ENCODE measurements around the gene EPHA3.

Gene EPHA3

GRCh38 chr3:89300981-89301380, 193.6 kb downstream of the EPHA3 start:
- Histone ChIP-seq H3K9me3 (ENCODE audit: control insufficient read depth, low read length) (no peaks in the 10 kb centered on the region), H3K27ac (ENCODE audit: insufficient read depth, low read length, poor library complexity, severe bottlenecking) (no peak overlapping the region), H3K4me1 (ENCODE audit: control insufficient read depth, insufficient read depth, low read length, poor library complexity, severe bottlenecking) (no peaks in the 10 kb centered on the region), H3K27me3 (replicated peaks; ENCODE audit: control insufficient read depth, insufficient read depth, low read length, poor library complexity, severe bottlenecking) (no peaks in the 10 kb centered on the region), H3K36me3 (ENCODE audit: control insufficient read depth, insufficient read depth, low read length) (no peaks in the 10 kb centered on the region), H3K4me3 (ENCODE audit: insufficient read depth, low read depth, low read length, poor library complexity, severe bottlenecking) (no peak overlapping the region)
- DNase-seq, result no peak

DNA sequence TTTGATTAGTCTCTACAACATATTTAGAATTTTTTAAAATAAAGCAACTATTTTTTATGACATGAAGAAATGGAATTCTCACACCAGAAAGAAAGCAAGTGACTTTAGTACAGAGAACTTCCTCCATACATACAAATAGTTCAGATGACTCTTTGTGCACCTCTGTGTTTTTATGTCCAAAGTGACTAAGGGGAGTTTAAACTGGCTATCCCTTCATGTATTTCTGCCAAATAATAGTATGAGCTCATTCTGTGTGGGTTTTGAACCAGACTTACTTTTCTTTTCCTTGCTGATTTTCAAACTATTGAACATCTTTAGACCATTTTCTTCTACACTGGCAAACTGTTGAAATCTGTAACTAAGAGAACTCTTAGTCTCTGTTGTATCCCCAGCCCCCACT, 196.3 kb downstream of the EPHA3 start:
- H3K4me1 ChIP-seq (ENCODE audit: control insufficient read depth, insufficient read depth, low read length, poor library complexity, severe bottlenecking), result no peaks in the 10 kb centered on the region
- H3K9me3 ChIP-seq (ENCODE audit: control insufficient read depth, low read length), result no peaks in the 10 kb centered on the region
- H3K27ac ChIP-seq (ENCODE audit: insufficient read depth, low read length, poor library complexity, severe bottlenecking), result no peak overlapping the region
- H3K27me3 ChIP-seq (replicated peaks; ENCODE audit: control insufficient read depth, insufficient read depth, low read length, poor library complexity, severe bottlenecking), result no peaks in the 10 kb centered on the region
- DNase-seq, result no peak
- no peaks in the 10 kb centered on the region for H3K36me3 ChIP-seq (ENCODE audit: control insufficient read depth, insufficient read depth, low read length)
- H3K4me3 ChIP-seq (ENCODE audit: insufficient read depth, low read depth, low read length, poor library complexity, severe bottlenecking), result no peak overlapping the region

DNA sequence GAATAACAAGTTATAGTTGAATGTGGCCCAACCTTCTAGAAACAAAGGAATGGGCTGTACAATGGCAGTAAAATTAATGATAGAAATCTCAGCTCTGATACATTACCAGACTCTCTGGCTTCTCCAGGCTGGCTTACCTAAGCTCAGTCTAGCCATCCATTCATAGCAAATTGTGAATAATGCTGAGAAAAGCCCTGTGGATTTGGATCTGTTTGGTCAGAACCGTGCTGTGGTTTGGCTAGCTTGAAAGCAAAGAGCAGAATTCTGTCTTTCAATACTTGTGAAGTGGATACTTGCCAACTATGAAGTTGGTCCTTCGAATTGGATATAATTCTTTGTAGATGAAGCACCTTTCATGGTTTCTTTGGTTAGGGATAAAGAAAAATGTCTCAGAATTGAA, 199.1 kb downstream of the EPHA3 start:
- DNase-seq, result no peak
- Histone ChIP-seq H3K4me3 (ENCODE audit: insufficient read depth, low read depth, low read length, poor library complexity, severe bottlenecking) (no peak overlapping the region), H3K9me3 (ENCODE audit: control insufficient read depth, low read length) (no peaks in the 10 kb centered on the region), H3K4me1 (ENCODE audit: control insufficient read depth, insufficient read depth, low read length, poor library complexity, severe bottlenecking) (no peaks in the 10 kb centered on the region), H3K36me3 (ENCODE audit: control insufficient read depth, insufficient read depth, low read length) (no peaks in the 10 kb centered on the region), H3K27me3 (replicated peaks; ENCODE audit: control insufficient read depth, insufficient read depth, low read length, poor library complexity, severe bottlenecking) (no peaks in the 10 kb centered on the region), H3K27ac (ENCODE audit: insufficient read depth, low read length, poor library complexity, severe bottlenecking) (no peak overlapping the region)

DNA sequence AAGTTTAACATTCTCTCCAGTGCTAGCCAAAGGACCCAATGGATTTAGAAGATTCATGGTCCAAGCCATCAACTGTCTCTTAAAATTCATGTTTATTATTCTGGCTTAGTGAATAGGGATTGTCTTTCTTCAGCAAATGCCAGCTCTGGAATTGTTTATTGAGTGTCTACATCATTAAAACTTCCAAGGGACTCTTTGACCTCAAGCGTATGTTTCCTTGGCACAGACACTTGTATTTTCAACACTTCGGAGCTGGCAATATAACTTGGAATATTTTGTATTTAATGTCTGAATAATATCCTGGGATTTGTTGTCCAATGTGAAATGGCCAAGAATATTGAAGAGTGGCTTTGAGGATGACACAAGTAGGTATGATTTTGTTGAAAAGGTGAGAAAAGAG, 204.2 kb downstream of the EPHA3 start:
- H3K4me3 ChIP-seq (ENCODE audit: insufficient read depth, low read depth, low read length, poor library complexity, severe bottlenecking), result no peak overlapping the region
- H3K27ac ChIP-seq (ENCODE audit: insufficient read depth, low read length, poor library complexity, severe bottlenecking), result no peak overlapping the region
- H3K36me3 ChIP-seq (ENCODE audit: control insufficient read depth, insufficient read depth, low read length), result no peaks in the 10 kb centered on the region
- no peaks in the 10 kb centered on the region for H3K27me3 ChIP-seq (replicated peaks; ENCODE audit: control insufficient read depth, insufficient read depth, low read length, poor library complexity, severe bottlenecking)
- H3K9me3 ChIP-seq (ENCODE audit: control insufficient read depth, low read length), result no peaks in the 10 kb centered on the region
- no peaks in the 10 kb centered on the region for H3K4me1 ChIP-seq (ENCODE audit: control insufficient read depth, insufficient read depth, low read length, poor library complexity, severe bottlenecking)
- no peak for DNase-seq

GRCh38 chr3:89312141-89312540, 204.7 kb downstream of the EPHA3 start:
- no peaks in the 10 kb centered on the region for H3K36me3 ChIP-seq (ENCODE audit: control insufficient read depth, insufficient read depth, low read length)
- H3K9me3 ChIP-seq (ENCODE audit: control insufficient read depth, low read length), result no peaks in the 10 kb centered on the region
- no peaks in the 10 kb centered on the region for H3K4me1 ChIP-seq (ENCODE audit: control insufficient read depth, insufficient read depth, low read length, poor library complexity, severe bottlenecking)
- no peak for DNase-seq
- no peak overlapping the region for H3K27ac ChIP-seq (ENCODE audit: insufficient read depth, low read length, poor library complexity, severe bottlenecking)
- H3K27me3 ChIP-seq (replicated peaks; ENCODE audit: control insufficient read depth, insufficient read depth, low read length, poor library complexity, severe bottlenecking), result no peaks in the 10 kb centered on the region
- H3K4me3 ChIP-seq (ENCODE audit: insufficient read depth, low read depth, low read length, poor library complexity, severe bottlenecking), result no peak overlapping the region

GRCh38 chr3:89314454-89315098, 207.2 kb downstream of the EPHA3 start:
- no peaks in the 10 kb centered on the region for H3K4me1 ChIP-seq (ENCODE audit: control insufficient read depth, insufficient read depth, low read length, poor library complexity, severe bottlenecking)
- H3K36me3 ChIP-seq (ENCODE audit: control insufficient read depth, insufficient read depth, low read length), result no peaks in the 10 kb centered on the region
- H3K9me3 ChIP-seq (ENCODE audit: control insufficient read depth, low read length), result no peaks in the 10 kb centered on the region
- no peak overlapping the region for H3K4me3 ChIP-seq (ENCODE audit: insufficient read depth, low read depth, low read length, poor library complexity, severe bottlenecking)
- no peak for DNase-seq
- no peaks in the 10 kb centered on the region for H3K27me3 ChIP-seq (replicated peaks; ENCODE audit: control insufficient read depth, insufficient read depth, low read length, poor library complexity, severe bottlenecking)
- no peak overlapping the region for H3K27ac ChIP-seq (ENCODE audit: insufficient read depth, low read length, poor library complexity, severe bottlenecking)

- H3K27ac ChIP-seq (ENCODE audit: insufficient read depth, low read length, poor library complexity, severe bottlenecking), result no peak overlapping the region
- no peak overlapping the region for H3K4me3 ChIP-seq (ENCODE audit: insufficient read depth, low read depth, low read length, poor library complexity, severe bottlenecking)
- no peaks in the 10 kb centered on the region for H3K4me1 ChIP-seq (ENCODE audit: control insufficient read depth, insufficient read depth, low read length, poor library complexity, severe bottlenecking)
- H3K27me3 ChIP-seq (replicated peaks; ENCODE audit: control insufficient read depth, insufficient read depth, low read length, poor library complexity, severe bottlenecking), result no peaks in the 10 kb centered on the region
- no peaks in the 10 kb centered on the region for H3K9me3 ChIP-seq (ENCODE audit: control insufficient read depth, low read length)
- H3K36me3 ChIP-seq (ENCODE audit: control insufficient read depth, insufficient read depth, low read length), result no peaks in the 10 kb centered on the region
- no peak for DNase-seq
Measured at GRCh38 chr3:89315750-89316470, 208.5 kb downstream of the EPHA3 start.

DNA sequence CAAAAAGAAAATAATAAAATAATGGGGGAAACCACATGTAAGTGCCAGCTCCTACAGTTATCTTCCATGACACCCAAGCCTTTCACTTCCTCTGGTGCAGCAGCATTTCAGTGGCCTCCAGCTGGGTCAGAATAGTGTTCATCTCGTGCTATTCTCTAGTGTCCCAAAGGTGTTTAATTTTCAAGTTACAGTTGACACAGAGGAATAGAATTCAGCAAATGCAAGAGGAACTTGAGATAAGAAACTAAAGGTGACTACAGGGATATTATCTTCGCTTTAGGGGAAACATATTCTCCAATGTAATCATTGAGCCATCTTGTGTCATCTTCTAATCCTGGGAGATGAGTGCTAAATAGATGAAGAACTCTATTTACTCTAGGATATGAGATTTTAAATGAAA, 212.8 kb downstream of the EPHA3 start:
- no peaks in the 10 kb centered on the region for H3K4me1 ChIP-seq (ENCODE audit: control insufficient read depth, insufficient read depth, low read length, poor library complexity, severe bottlenecking)
- DNase-seq, result no peak
- no peaks in the 10 kb centered on the region for H3K9me3 ChIP-seq (ENCODE audit: control insufficient read depth, low read length)
- H3K36me3 ChIP-seq (ENCODE audit: control insufficient read depth, insufficient read depth, low read length), result no peaks in the 10 kb centered on the region
- no peaks in the 10 kb centered on the region for H3K27me3 ChIP-seq (replicated peaks; ENCODE audit: control insufficient read depth, insufficient read depth, low read length, poor library complexity, severe bottlenecking)
- H3K27ac ChIP-seq (ENCODE audit: insufficient read depth, low read length, poor library complexity, severe bottlenecking), result no peak overlapping the region
- H3K4me3 ChIP-seq (ENCODE audit: insufficient read depth, low read depth, low read length, poor library complexity, severe bottlenecking), result no peak overlapping the region

- no peak for DNase-seq
- no peak overlapping the region for H3K4me3 ChIP-seq (ENCODE audit: insufficient read depth, low read depth, low read length, poor library complexity, severe bottlenecking)
- no peaks in the 10 kb centered on the region for H3K36me3 ChIP-seq (ENCODE audit: control insufficient read depth, insufficient read depth, low read length)
- no peaks in the 10 kb centered on the region for H3K9me3 ChIP-seq (ENCODE audit: control insufficient read depth, low read length)
- no peaks in the 10 kb centered on the region for H3K27me3 ChIP-seq (replicated peaks; ENCODE audit: control insufficient read depth, insufficient read depth, low read length, poor library complexity, severe bottlenecking)
- H3K4me1 ChIP-seq (ENCODE audit: control insufficient read depth, insufficient read depth, low read length, poor library complexity, severe bottlenecking), result no peaks in the 10 kb centered on the region
- H3K27ac ChIP-seq (ENCODE audit: insufficient read depth, low read length, poor library complexity, severe bottlenecking), result no peak overlapping the region
Measured at GRCh38 chr3:89326997-89327396, 219.6 kb downstream of the EPHA3 start.

DNA sequence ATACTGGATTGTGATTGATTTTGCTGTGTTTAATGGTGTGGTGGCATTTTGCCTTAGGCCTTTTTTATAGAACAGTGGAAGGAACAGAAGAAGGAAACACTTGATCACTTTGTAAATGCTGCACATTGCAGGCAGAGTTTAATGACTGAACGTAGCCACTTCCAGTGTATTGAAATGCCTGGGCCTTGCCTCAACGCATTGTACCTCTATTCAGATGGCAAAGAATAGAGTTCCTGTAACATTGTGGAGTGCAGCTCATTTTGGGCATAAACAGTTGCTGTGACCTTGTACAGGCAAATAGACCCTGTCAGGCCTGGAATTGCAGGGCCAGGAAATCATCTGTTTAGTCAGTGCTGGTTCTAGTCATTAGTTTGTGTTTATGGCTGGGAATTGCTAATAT, 225.0 kb downstream of the EPHA3 start:
- no peak for DNase-seq
- no peaks in the 10 kb centered on the region for H3K36me3 ChIP-seq (ENCODE audit: control insufficient read depth, insufficient read depth, low read length)
- H3K9me3 ChIP-seq (ENCODE audit: control insufficient read depth, low read length), result no peaks in the 10 kb centered on the region
- H3K4me1 ChIP-seq (ENCODE audit: control insufficient read depth, insufficient read depth, low read length, poor library complexity, severe bottlenecking), result no peaks in the 10 kb centered on the region
- H3K27ac ChIP-seq (ENCODE audit: insufficient read depth, low read length, poor library complexity, severe bottlenecking), result no peak overlapping the region
- no peaks in the 10 kb centered on the region for H3K27me3 ChIP-seq (replicated peaks; ENCODE audit: control insufficient read depth, insufficient read depth, low read length, poor library complexity, severe bottlenecking)
- H3K4me3 ChIP-seq (ENCODE audit: insufficient read depth, low read depth, low read length, poor library complexity, severe bottlenecking), result no peak overlapping the region

Measured in effector memory CD4-positive, alpha-beta T cell (primary cell).